KOPT-K1 (cell line): ENCODE measurements around the gene PLCXD1.
"Not testable (repeated sequence)": the region's sequence is repeated elsewhere in the genome, so short reads cannot be mapped to it uniquely, and the experiment has no call there.

Experiments
- H3K27ac ChIP-seq: fragments of 200-600 bp; sonication (generic); 2 replicates; pipeline ENCODE4 v1.5.1; 2016; ENCODE audit warnings: antibody characterized with exemption, mild to moderate bottlenecking, low read depth, low read length; ENCODE audit not compliant: poor library complexity, severe bottlenecking
- H3K36me3 ChIP-seq: fragments of 200-600 bp; sonication (generic); 2 replicates; pipeline ENCODE4 v1.5.1; 2017; ENCODE audit warnings: antibody characterized with exemption, mild to moderate bottlenecking, low read length, moderate library complexity; ENCODE audit not compliant: insufficient read depth
- H3K9me3 ChIP-seq: fragments of 200-600 bp; sonication (generic); 2 replicates; pipeline ENCODE4 v1.5.1; 2017; ENCODE audit warnings: antibody characterized with exemption, low read length, mild to moderate bottlenecking; ENCODE audit not compliant: insufficient read depth, poor library complexity, severe bottlenecking

PLCXD1 gene

DNA sequence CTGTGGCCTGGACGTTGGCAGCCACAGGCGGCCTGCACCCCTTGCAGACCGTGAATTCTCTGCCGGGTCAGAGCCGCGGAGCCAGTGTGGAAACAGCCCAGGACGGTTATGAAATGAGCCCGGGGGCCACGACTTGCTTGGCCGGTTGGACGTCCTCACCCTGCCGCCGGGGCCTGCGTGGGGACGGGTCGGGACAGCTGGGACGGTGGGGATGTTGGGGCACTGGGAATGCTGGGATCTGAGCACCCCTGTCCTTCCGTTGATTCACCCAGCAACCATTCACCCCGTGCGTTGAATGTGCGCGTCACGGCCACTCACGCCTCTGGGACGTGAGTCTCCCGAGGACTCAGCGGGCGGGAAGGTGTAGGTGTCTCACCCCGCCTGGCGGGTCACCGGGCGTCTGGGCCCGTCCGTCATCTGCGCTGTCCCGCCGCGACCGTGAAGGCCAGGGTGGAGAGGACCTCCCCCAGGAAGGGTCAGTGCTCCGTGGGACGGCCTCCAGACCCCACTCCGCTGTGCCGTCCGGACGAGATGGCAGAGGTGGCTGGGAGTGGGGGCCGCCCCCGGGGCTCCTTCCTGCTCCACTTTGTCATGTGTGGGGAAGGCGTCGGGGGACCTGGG lies 4.5 kb upstream of the PLCXD1 start:
- Histone ChIP-seq H3K9me3 (no peaks in the 10 kb centered on the region), H3K27ac (no peak overlapping the region), H3K36me3 (no peaks in the 10 kb centered on the region)

DNA sequence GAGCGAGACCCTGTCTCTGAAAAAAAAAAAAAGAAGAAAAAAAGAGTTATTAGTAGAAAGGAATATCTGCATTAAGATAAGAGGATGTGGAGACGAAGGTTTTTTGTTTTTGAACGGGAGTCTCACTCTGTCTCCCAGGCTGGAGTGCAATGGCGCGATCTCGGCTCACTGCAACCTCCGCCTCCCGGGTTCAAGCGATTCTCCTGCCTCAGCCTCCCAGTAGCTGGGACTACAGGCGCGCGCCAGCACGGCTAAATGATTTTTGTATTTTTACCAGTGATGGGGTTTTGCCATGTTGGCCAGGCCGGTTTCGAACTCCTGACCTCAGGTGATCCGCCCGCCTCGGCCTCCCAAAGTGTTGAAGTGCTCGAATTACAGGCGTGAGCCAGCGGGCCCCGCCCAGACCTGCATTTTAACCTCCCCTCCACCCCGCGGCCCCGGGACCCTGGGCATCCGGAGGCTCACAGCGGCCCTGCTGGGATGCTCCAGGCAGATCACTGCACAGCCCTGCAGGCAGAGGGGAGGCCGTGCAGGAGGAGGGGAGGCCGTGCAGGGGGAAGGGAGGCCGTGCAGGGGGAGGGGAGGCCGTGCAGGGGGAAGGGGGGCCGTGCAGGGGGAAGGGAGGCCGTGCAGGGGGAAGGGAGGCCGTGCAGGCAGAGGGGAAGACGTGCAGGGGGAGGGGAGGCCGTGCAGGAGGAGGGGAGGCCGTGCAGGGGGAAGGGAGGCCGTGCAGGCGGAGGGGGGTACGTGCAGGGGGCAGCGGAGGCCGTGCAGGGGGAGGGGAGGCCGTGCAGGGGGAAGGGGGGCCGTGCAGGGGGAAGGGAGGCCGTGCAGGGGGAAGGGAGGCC lies 1.2 kb upstream of the PLCXD1 start:
- H3K27ac ChIP-seq, result peak overlapping the region; percentile 22
- not testable (repeated sequence) for H3K9me3 ChIP-seq, H3K36me3 ChIP-seq

DNA sequence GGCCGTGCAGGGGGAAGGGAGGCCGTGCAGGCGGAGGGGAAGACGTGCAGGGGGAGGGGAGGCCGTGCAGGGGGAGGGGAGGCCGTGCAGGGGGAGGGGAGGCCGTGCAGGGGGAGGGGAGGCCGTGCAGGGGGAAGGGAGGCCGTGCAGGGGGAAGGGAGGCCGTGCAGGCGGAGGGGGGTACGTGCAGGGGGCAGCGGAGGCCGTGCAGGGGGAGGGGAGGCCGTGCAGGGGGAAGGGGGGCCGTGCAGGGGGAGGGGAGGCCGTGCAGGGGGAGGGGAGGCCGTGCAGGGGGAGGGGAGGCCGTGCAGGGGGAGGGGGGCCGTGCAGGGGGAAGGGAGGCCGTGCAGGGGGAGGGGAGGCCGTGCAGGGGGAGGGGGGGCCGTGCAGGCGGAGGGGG lies 459 bp upstream of the PLCXD1 start:
- H3K9me3 ChIP-seq, H3K27ac ChIP-seq: not testable (repeated sequence)
- peaks cover 16% of the 10 kb centered on the region for H3K36me3 ChIP-seq

DNA sequence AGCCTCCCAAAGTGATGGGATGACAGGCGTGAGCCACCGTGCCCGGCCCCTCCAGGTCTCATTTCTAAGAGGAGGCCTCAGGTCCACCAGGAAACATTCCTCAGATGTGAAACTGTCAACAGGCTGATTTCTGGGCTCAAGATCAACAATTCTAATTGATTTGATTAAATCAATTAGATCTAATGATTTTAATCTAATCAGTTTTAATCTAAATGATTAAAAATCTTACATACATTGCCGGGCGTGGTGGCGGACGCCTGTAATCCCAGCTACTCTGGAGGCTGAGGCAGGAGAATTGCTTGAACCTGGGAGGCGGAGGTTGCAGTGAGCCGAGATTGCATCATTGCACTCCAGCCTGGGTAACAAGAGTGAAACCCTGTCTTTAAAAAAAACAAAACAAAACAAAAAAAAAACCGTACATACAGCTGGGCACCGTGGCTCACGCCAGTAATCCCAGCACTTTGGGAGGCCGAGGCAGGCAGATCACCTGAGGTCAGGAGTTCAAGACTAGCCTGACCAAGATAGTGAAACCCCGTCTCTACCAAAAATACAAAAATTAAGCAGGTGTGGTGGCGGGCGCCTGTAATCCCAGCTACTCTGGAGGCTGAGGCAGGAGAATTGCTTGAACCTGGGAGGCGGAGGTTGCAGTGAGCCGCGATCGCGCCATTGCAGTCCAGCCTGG lies 960 bp downstream of the PLCXD1 start:
- H3K27ac ChIP-seq, result peak overlapping the region; percentile 21
- H3K9me3 ChIP-seq, result not testable (repeated sequence)
- H3K36me3 ChIP-seq, result peaks cover 28% of the 10 kb centered on the region

- peak overlapping the region; percentile 84 for H3K27ac ChIP-seq
- H3K9me3 ChIP-seq, result no peaks in the 10 kb centered on the region
- H3K36me3 ChIP-seq, result peaks cover 36% of the 10 kb centered on the region
These were observed 2.1 kb downstream of the PLCXD1 start for GRCh38 chrX:283115-283845.

DNA sequence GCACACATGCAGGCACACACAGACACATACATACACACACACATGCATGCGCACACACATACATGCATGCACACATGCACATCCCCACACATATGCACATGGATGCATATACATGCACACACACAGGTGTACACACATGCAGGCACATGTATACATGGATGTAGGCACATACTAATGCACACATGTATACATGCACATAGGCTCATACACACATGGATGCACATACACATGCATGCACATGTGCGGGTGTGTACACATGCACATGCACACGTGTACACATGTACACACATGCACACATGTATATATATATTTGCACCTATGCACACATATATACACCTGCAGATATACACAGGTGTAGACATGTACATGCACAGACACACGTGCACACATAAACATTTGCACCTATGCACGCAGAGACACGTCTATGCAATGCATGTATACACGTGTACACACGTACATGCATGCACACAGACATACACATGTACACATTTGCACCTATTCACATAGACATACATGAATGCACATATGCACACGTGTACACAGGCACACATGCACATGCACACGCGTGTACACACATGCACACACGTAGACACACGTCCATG lies 4.0 kb downstream of the PLCXD1 start:
- no peak overlapping the region for H3K27ac ChIP-seq
- H3K36me3 ChIP-seq, result peaks cover 55% of the 10 kb centered on the region
- H3K9me3 ChIP-seq, result no peaks in the 10 kb centered on the region

DNA sequence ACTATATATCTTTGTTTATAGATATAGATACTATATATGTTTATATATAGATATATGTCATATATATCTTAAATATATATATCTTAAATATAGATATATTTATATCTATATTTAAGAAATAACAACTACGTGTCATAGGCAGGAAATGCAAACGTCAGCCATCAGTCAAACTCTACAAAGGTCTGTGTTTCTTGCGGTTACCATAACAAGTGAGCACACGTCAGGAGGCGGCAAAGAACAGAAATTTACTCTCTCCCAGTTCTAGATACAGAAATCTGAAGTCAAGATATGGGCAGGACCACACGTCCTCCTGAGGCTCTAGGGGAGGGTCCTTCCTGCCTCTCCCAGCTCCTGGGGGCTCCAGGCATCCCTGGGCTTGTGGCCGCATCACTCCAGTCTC lies 6.5 kb downstream of the PLCXD1 start:
- H3K36me3 ChIP-seq, result peaks cover 79% of the 10 kb centered on the region
- H3K27ac ChIP-seq, result no peak overlapping the region
- H3K9me3 ChIP-seq, result no peaks in the 10 kb centered on the region

GRCh38 chrX:288561-288991 lies 7.4 kb downstream of the PLCXD1 start:
- Histone ChIP-seq H3K36me3 (peaks cover 88% of the 10 kb centered on the region), H3K9me3 (no peaks in the 10 kb centered on the region), H3K27ac (no peak overlapping the region)

DNA sequence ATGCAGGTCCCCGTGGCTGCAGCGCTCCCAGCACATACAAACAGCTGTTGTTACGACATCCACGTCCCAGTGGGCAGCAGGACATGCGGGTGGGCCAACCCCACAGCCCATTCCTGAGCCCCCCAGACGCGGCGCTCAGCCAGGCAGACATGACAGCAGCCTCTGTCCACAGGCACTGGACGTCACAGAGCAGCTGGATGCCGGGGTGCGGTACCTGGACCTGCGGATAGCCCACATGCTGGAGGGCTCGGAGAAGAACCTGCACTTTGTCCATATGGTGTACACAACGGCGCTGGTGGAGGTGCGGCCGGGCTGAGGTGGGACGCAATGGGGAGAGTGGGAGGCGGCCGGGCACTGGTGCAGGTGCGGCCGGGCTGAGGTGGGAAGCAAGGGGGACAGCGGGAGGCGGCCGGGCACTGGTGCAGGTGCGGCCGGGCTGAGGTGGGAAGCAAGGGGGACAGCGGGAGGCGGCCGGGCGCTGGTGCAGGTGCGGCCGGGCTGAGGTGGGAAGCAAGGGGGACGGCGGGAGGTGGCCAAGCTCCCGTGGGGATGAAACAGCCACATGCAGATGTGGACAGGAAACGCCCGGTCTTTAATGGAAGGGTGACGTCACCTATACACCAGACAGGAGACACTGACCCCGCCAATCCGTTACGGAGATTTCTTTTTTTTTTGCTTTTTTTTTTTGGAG lies 9.4 kb downstream of the PLCXD1 start:
- H3K36me3 ChIP-seq, result peaks cover 90% of the 10 kb centered on the region
- H3K9me3 ChIP-seq, result no peaks in the 10 kb centered on the region

DNA sequence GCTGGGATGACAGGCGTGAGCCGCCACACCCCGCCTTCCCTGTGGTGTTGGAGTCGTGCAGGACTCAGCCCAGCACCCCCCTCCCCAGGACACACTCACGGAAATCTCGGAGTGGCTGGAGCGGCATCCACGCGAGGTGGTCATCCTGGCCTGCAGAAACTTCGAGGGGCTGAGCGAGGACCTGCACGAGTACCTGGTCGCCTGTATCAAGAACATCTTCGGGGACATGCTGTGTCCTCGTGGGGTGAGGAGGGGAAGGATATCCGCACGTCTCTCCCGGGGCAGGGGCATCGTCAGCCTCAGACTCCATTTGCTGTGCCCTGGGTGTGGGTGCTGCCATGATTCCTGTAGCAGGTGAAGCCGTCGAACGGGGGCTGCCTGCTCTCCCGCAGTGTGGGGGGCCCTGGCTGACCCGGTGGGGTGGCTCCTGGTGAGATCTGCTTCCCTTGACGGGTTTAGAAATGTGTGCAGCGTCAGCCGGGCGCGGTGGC lies 10.3 kb downstream of the PLCXD1 start:
- Histone ChIP-seq H3K27ac (no peak overlapping the region), H3K9me3 (no peaks in the 10 kb centered on the region), H3K36me3 (peaks cover 88% of the 10 kb centered on the region)

More for the DNA sequence above, 9.4 kb downstream of the PLCXD1 start:
- H3K27ac ChIP-seq, result no peak overlapping the region

GRCh38 chrX:292900-293897 lies 12.0 kb downstream of the PLCXD1 start:
- Histone ChIP-seq H3K36me3 (peaks cover 80% of the 10 kb centered on the region), H3K9me3 (no peaks in the 10 kb centered on the region), H3K27ac (no peak overlapping the region)

- peaks cover 77% of the 10 kb centered on the region for H3K36me3 ChIP-seq
These were observed 14.0 kb downstream of the PLCXD1 start for GRCh38 chrX:295136-295535.

DNA sequence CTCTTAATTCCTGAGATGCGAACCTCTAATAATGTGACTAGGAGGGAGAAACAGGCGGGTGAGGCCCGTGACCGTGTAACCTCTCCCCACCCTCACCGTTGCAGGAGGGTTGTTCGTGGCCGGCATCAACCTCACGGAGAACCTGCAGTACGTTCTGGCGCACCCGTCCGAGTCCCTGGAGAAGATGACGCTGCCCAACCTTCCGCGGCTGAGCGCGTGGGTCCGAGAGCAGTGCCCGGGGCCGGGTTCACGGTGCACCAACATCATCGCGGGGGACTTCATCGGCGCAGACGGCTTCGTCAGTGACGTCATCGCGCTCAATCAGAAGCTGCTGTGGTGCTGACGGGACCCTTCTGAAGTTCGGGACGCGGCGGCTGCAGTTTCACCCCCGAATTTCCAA lies 17.8 kb downstream of the PLCXD1 start:
- Histone ChIP-seq H3K36me3 (peaks cover 78% of the 10 kb centered on the region), H3K9me3 (no peaks in the 10 kb centered on the region), H3K27ac (no peak overlapping the region)

More at GRCh38 chrX:295136-295535, 14.0 kb downstream of the PLCXD1 start:
- Histone ChIP-seq H3K27ac (no peak overlapping the region), H3K9me3 (no peaks in the 10 kb centered on the region)
